Neural cell (in vitro differentiated cells): ENCODE data around the gene INMT. TPM values are rescaled to one million over a fixed set of nuclear protein-coding genes. Genes with fewer than 3 reads are reported as not detected.

Experiments used
- H2AFZ ChIP-seq: fragments of 200-600, 300-800 bp; sonication (generic), shearing (Covaris generic); 2 replicates; pipeline ENCODE4 v1.6.0; 2014; ENCODE audit warnings: low read depth, mild to moderate bottlenecking, antibody characterized with exemption, low read length, moderate library complexity
- H3F3A ChIP-seq: fragments of 200-600 bp; shearing (Covaris generic); 2 replicates; pipeline ENCODE4 v1.6.1; 2016; ENCODE audit warnings: mild to moderate bottlenecking, moderate library complexity, mixed read lengths, antibody characterized with exemption, low read length; ENCODE audit not compliant: insufficient read depth, poor library complexity, severe bottlenecking
- H3K27ac ChIP-seq: fragments of 200-600, 300-800 bp; sonication (generic), shearing (Covaris generic); 2 replicates; pipeline ENCODE4 v1.5.1; 2014; ENCODE audit warnings: mild to moderate bottlenecking, low read length, moderate library complexity
- H3K27me3 ChIP-seq: fragments of 300-800, 200-600 bp; sonication (generic), shearing (Covaris generic); 2 replicates; pipeline ENCODE4 v1.6.0; 2014; ENCODE audit warnings: mild to moderate bottlenecking, low read depth, low read length, moderate library complexity; ENCODE audit not compliant: insufficient read depth
- H3K36me3 ChIP-seq: fragments of 300-800, 200-600 bp; sonication (generic), shearing (Covaris generic); 2 replicates; pipeline ENCODE4 v1.5.1; 2014; ENCODE audit warnings: mild to moderate bottlenecking, antibody characterized with exemption, low read length, moderate library complexity; ENCODE audit not compliant: insufficient read depth
- H3K4me2 ChIP-seq: fragments of 300-800, 200-600 bp; sonication (generic), shearing (Covaris generic); 2 replicates; pipeline ENCODE4 v1.6.0; 2014; ENCODE audit warnings: mild to moderate bottlenecking, low read length
- H3K4me3 ChIP-seq: fragments of 300-800, 200-600 bp; sonication (generic), shearing (Covaris generic); 2 replicates; pipeline ENCODE4 v1.5.1; 2014; ENCODE audit warnings: mild to moderate bottlenecking, low read length, moderate library complexity
- H3K79me2 ChIP-seq: fragments of 200-600 bp; shearing (Covaris generic); replicated peaks from 2 replicates; pipeline ENCODE4 v1.6.0; 2014; ENCODE audit warnings: mild to moderate bottlenecking, low read length, moderate library complexity; ENCODE audit not compliant: insufficient read depth
- H3K9ac ChIP-seq: fragments of 300-800, 200-600 bp; sonication (generic), shearing (Covaris generic); 2 replicates; pipeline ENCODE4 v1.6.1; 2016; ENCODE audit warnings: mild to moderate bottlenecking, low read length, mixed read lengths
- H3K9me2 ChIP-seq: fragments of 200-600 bp; shearing (Covaris generic); 2 replicates; pipeline ENCODE4 v1.6.1; 2016; ENCODE audit warnings: mild to moderate bottlenecking, low read length, mixed read lengths; ENCODE audit not compliant: insufficient read depth
- H3K9me3 ChIP-seq: fragments of 200-600, 300-800 bp; sonication (generic), shearing (Covaris generic); 2 replicates; pipeline ENCODE4 v1.6.1; 2016; ENCODE audit warnings: mild to moderate bottlenecking, mixed run types, low read length, moderate library complexity, mixed read lengths
- H4K20me1 ChIP-seq: fragments of 200-600 bp; shearing (Covaris generic); 2 replicates; pipeline ENCODE4 v1.6.1; 2016; ENCODE audit warnings: mild to moderate bottlenecking, mixed run types; ENCODE audit not compliant: insufficient read depth
- CTCF ChIP-seq: fragments of 450-650 bp; IDR thresholded peaks from 2 replicates; pipeline ENCODE4 v1.5.1; 2014; ENCODE audit warnings: antibody characterized with exemption, mild to moderate bottlenecking, moderate library complexity; ENCODE audit not compliant: poor library complexity, severe bottlenecking
- EP300 ChIP-seq: fragments of 450-650 bp; conservative IDR thresholded peaks from 2 replicates; pipeline ENCODE4 v1.6.1; 2014; ENCODE audit warnings: antibody characterized with exemption, mild to moderate bottlenecking, moderate library complexity; ENCODE audit not compliant: poor library complexity, severe bottlenecking
- EZH2 ChIP-seq: fragments of 200-600, 300-800 bp; shearing (Covaris generic), sonication (generic); IDR thresholded peaks from 2 replicates; pipeline ENCODE4 v1.6.1; 2014; ENCODE audit warnings: antibody characterized with exemption, low read length, borderline replicate concordance, mild to moderate bottlenecking; ENCODE audit not compliant: insufficient read depth, poor library complexity, severe bottlenecking
- MXI1 ChIP-seq: fragments of 450-650 bp; conservative IDR thresholded peaks from 2 replicates; pipeline ENCODE4 v1.6.1; 2014; ENCODE audit warnings: antibody characterized with exemption, mild to moderate bottlenecking; ENCODE audit not compliant: poor library complexity, severe bottlenecking
- POLR2AphosphoS5 ChIP-seq: IDR thresholded peaks from 2 replicates; pipeline ENCODE4 v1.6.1; 2012
- RAD21 ChIP-seq: fragments of 450-650 bp; conservative IDR thresholded peaks from 2 replicates; pipeline ENCODE4 v1.6.1; 2014; ENCODE audit warnings: antibody characterized with exemption, mild to moderate bottlenecking, moderate library complexity
- REST ChIP-seq: IDR thresholded peaks from 2 replicates; pipeline ENCODE4 v1.6.1; 2012; ENCODE audit warnings: borderline replicate concordance
- SMC3 ChIP-seq: fragments of 450-650 bp; conservative IDR thresholded peaks from 2 replicates; pipeline ENCODE4 v1.6.1; 2014; ENCODE audit warnings: antibody characterized with exemption, mild to moderate bottlenecking, moderate library complexity; ENCODE audit not compliant: poor library complexity
- TAF1 ChIP-seq: IDR thresholded peaks from 2 replicates; pipeline ENCODE4 v1.6.1; 2012; ENCODE audit warnings: low read depth
- polyA plus RNA-seq: library from polyadenylated mRNA; depleted of rRNA; stranded (reverse); fragments of >200 nt; gene quantifications from 2 replicates; pipeline ENCODE4 v1.2.3, GENCODE V29; 2014

Gene INMT
- polyA plus RNA-seq, 1 donor from 2014 or later = 0.66 TPM

- H3K27ac ChIP-seq = no peak overlapping the region
- H2AFZ ChIP-seq = no peak overlapping the region
- H3F3A ChIP-seq = no peaks in the 10 kb centered on the region
- no peaks in the 10 kb centered on the region for H3K9me2 ChIP-seq
- H3K9me3 ChIP-seq = no peaks in the 10 kb centered on the region
- no peak overlapping the region for H3K9ac ChIP-seq
- no peaks in the 10 kb centered on the region for H3K79me2 ChIP-seq
- no peaks in the 10 kb centered on the region for H3K36me3 ChIP-seq
- TF ChIP-seq CTCF (no peak), RAD21 (no peak), EP300 (no peak), SMC3 (no peak), POLR2AphosphoS5 (no peak), EZH2 (no peak), REST (no peak), MXI1 (no peak), TAF1 (no peak)
- H3K4me2 ChIP-seq = no peak overlapping the region
- no peaks in the 10 kb centered on the region for H4K20me1 ChIP-seq
- no peak overlapping the region for H3K4me3 ChIP-seq
- H3K27me3 ChIP-seq = no peaks in the 10 kb centered on the region
These were observed 33.9 kb downstream of the INMT start for GRCh38 chr7:30785786-30786185.

GRCh38 chr7:30787486-30787885, 35.6 kb downstream of the INMT start:
- H3K27me3 ChIP-seq = no peaks in the 10 kb centered on the region
- no peaks in the 10 kb centered on the region for H3K9me2 ChIP-seq
- no peaks in the 10 kb centered on the region for H3F3A ChIP-seq
- no peaks in the 10 kb centered on the region for H4K20me1 ChIP-seq
- no peaks in the 10 kb centered on the region for H3K36me3 ChIP-seq
- no peaks in the 10 kb centered on the region for H3K9me3 ChIP-seq
- no peak overlapping the region for H3K4me3 ChIP-seq
- H3K27ac ChIP-seq = no peak overlapping the region
- no peak overlapping the region for H3K9ac ChIP-seq
- H3K4me2 ChIP-seq = no peak overlapping the region
- H3K79me2 ChIP-seq = no peaks in the 10 kb centered on the region
- TF ChIP-seq POLR2AphosphoS5 (no peak), MXI1 (no peak), EZH2 (no peak), CTCF (no peak), RAD21 (no peak), EP300 (no peak), TAF1 (no peak)
- no peak overlapping the region for H2AFZ ChIP-seq
